ENCODE data around the gene IRAK3.

The IRAK3 gene

GRCh38 chr12:66270613-66271012 is 81.6 kb downstream of the IRAK3 start:
- no peak for DNase-seq (ENCODE audit: low read depth, low spot score)
- in situ Hi-C loops (cut with HindIII; ENCODE audit: low sequenced_read_pairs): no loop called here
- TF ChIP-seq CTCF (IDR thresholded peaks at IDR 0.05; ENCODE audit: low read depth, low read length): no peak
- no peak overlapping the region for H3K4me3 ChIP-seq (ENCODE audit: low read depth, low read length)

GRCh38 chr12:66272650-66273049 is 83.6 kb downstream of the IRAK3 start:
- TF ChIP-seq CTCF (IDR thresholded peaks at IDR 0.05; ENCODE audit: low read depth, low read length): no peak
- in situ Hi-C loops (cut with HindIII; ENCODE audit: low sequenced_read_pairs): no loop called here

GRCh38 chr12:66273147-66273546 is 84.1 kb downstream of the IRAK3 start:
- TF ChIP-seq CTCF (IDR thresholded peaks at IDR 0.05; ENCODE audit: low read depth, low read length): peak; percentile 5
- in situ Hi-C loops (cut with HindIII; ENCODE audit: low sequenced_read_pairs): no loop called here
- no peak overlapping the region for H3K4me3 ChIP-seq (ENCODE audit: low read depth, low read length)
- DNase-seq (ENCODE audit: low read depth, low spot score): no peak

More at GRCh38 chr12:66272650-66273049, 83.6 kb downstream of the IRAK3 start:
- DNase-seq (ENCODE audit: low read depth, low spot score): no peak
- no peak overlapping the region for H3K4me3 ChIP-seq (ENCODE audit: low read depth, low read length)

GRCh38 chr12:66275040-66275439 is 86.0 kb downstream of the IRAK3 start:
- no peak for DNase-seq (ENCODE audit: low read depth, low spot score)

GRCh38 chr12:66279123-66279712 is 90.2 kb downstream of the IRAK3 start:
- DNase-seq (ENCODE audit: low read depth, low spot score): peak; percentile 22
- in situ Hi-C loops (cut with HindIII; ENCODE audit: low sequenced_read_pairs): no loop called here
- no peak overlapping the region for H3K4me3 ChIP-seq (ENCODE audit: low read depth, low read length)
- TF ChIP-seq CTCF (IDR thresholded peaks at IDR 0.05; ENCODE audit: low read depth, low read length): peak; percentile 90

More at GRCh38 chr12:66275040-66275439, 86.0 kb downstream of the IRAK3 start:
- no peak overlapping the region for H3K4me3 ChIP-seq (ENCODE audit: low read depth, low read length)
- in situ Hi-C loops (cut with HindIII; ENCODE audit: low sequenced_read_pairs): no loop called here
- no peak for TF ChIP-seq CTCF (IDR thresholded peaks at IDR 0.05; ENCODE audit: low read depth, low read length)

- no peak for DNase-seq (ENCODE audit: low read depth, low spot score)
- H3K4me3 ChIP-seq (ENCODE audit: low read depth, low read length): no peak overlapping the region
- in situ Hi-C loops (cut with HindIII; ENCODE audit: low sequenced_read_pairs): no loop called here
- TF ChIP-seq CTCF (IDR thresholded peaks at IDR 0.05; ENCODE audit: low read depth, low read length): no peak
These were observed 91.5 kb downstream of the IRAK3 start for GRCh38 chr12:66280561-66280960.

All from astrocyte of the spinal cord (primary cell).